SK-N-MC (cell line): Measurements from ENCODE around the gene PRSS12.

ENCODE experiments used
- EZH2 ChIP-seq: fragments of 200-600 bp; sonication (generic); IDR thresholded peaks from one replicate; pipeline ENCODE4 v1.6.1; 2017; ENCODE audit warnings: antibody characterized with exemption
- POLR2AphosphoS5 ChIP-seq: IDR thresholded peaks from 2 replicates; pipeline ENCODE4 v1.6.1; 2012; ENCODE audit warnings: mild to moderate bottlenecking, low read depth, low read length, borderline replicate concordance

DNA sequence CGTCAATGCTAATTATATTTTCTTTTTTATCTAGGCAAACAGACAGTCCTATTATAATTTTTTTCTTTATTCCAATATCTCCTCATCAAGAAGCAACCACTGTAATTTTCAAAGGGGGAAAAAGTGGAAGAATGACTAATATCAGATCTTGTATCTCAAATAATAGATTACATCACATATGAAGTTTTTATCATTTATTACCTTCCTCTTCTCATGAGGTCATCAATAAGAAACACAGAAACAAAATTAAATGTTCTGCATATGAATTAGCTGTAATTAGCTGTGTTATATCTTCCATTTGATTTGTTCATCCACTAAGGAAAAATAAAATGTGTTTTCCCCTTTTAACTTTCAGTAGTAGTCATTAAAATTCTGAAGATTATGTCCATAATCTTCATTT lies 14.3 kb downstream of the PRSS12 start:
- TF ChIP-seq POLR2AphosphoS5 (no peak), EZH2 (no peak)
